GM19193 (cell line): Measurements from ENCODE around the gene MORN2.

Experiments
- POLR2A ChIP-seq: IDR thresholded peaks from 4 replicates; pipeline ENCODE4 v1.6.1; 2011; ENCODE audit not compliant: insufficient read depth, insufficient read length; ENCODE audit errors: extremely low read depth

The MORN2 gene

GRCh38 chr2:38875576-38876367 is at the start of gene MORN2, which contains the start of gene DHX57:
Gene MORN2, plus strand, starts transcription at chr2:38875976.
Gene DHX57, minus strand, starts transcription at chr2:38875934. Its CDS starts 7,529 bp downstream, at chr2:38868405.
- TF ChIP-seq POLR2A, result peak; percentile 60

- TF ChIP-seq POLR2A, result no peak
Observed at GRCh38 chr2:38828460-38828859, 47.3 kb upstream of the MORN2 start.

- no peak for TF ChIP-seq POLR2A
Observed at GRCh38 chr2:38829971-38830370, 45.8 kb upstream of the MORN2 start.

GRCh38 chr2:38830526-38831159 is 45.1 kb upstream of the MORN2 start:
- no peak for TF ChIP-seq POLR2A

- no peak for TF ChIP-seq POLR2A
Observed at GRCh38 chr2:38835015-38835601, 40.7 kb upstream of the MORN2 start.

- no peak for TF ChIP-seq POLR2A
Observed at GRCh38 chr2:38835990-38836389, 39.8 kb upstream of the MORN2 start.

GRCh38 chr2:38836791-38837190 is 39.0 kb upstream of the MORN2 start:
- no peak for TF ChIP-seq POLR2A

GRCh38 chr2:38850045-38850444 is 25.7 kb upstream of the MORN2 start:
- no peak for TF ChIP-seq POLR2A

- no peak for TF ChIP-seq POLR2A
Observed at GRCh38 chr2:38856165-38856564, 19.6 kb upstream of the MORN2 start.

- TF ChIP-seq POLR2A, result no peak
Observed at GRCh38 chr2:38862476-38862875, 13.3 kb upstream of the MORN2 start.

- no peak for TF ChIP-seq POLR2A
Observed at GRCh38 chr2:38863061-38863695, 12.6 kb upstream of the MORN2 start.

- TF ChIP-seq POLR2A, result no peak
Observed at GRCh38 chr2:38866773-38867443, 8.9 kb upstream of the MORN2 start.

GRCh38 chr2:38871432-38871831 is 4.3 kb upstream of the MORN2 start:
- TF ChIP-seq POLR2A, result no peak

GRCh38 chr2:38873763-38874162 is 2.0 kb upstream of the MORN2 start:
- no peak for TF ChIP-seq POLR2A

- no peak for TF ChIP-seq POLR2A
Observed at GRCh38 chr2:38875227-38875575, 575 bp upstream of the MORN2 start.

GRCh38 chr2:38876407-38876806 is 631 bp downstream of the MORN2 start:
- no peak for TF ChIP-seq POLR2A

- TF ChIP-seq POLR2A, result no peak
Observed at GRCh38 chr2:38886063-38886462, 10.3 kb downstream of the MORN2 start.
